Smooth muscle cell (in vitro differentiated cells): ENCODE data around the gene MTURN. TPM values are rescaled to one million over a fixed set of nuclear protein-coding genes. Genes with fewer than 3 reads are reported as not detected.
A peak's percentile ranks its signal among the peaks of the same experiment; 100 is the strongest.

Experiments
- DNase-seq: peaks from one replicate; lab custom pipeline; 2025; ENCODE audit not compliant: unreplicated experiment; lab: John Stamatoyannopoulos, UW
- H2AFZ ChIP-seq: fragments of 200-600 bp; sonication (generic); 2 replicates; pipeline ENCODE4 v1.6.0; 2016; ENCODE audit warnings: antibody characterized with exemption, low read depth, mild to moderate bottlenecking
- H3F3A ChIP-seq: fragments of 200-600 bp; sonication (generic); 2 replicates; pipeline ENCODE4 v1.6.0; 2017; ENCODE audit warnings: antibody characterized with exemption, low read depth
- H3K27ac ChIP-seq: fragments of 200-600 bp; sonication (generic); 2 replicates; pipeline ENCODE4 v1.5.1; 2016; ENCODE audit warnings: low read depth, mild to moderate bottlenecking
- H3K27me3 ChIP-seq: fragments of 200-600 bp; sonication (generic); 2 replicates; pipeline ENCODE4 v1.6.1; 2016; ENCODE audit warnings: low read depth, mild to moderate bottlenecking
- H3K36me3 ChIP-seq: fragments of 200-600 bp; sonication (generic); 2 replicates; pipeline ENCODE4 v1.5.1; 2016; ENCODE audit warnings: low read depth
- H3K4me1 ChIP-seq: fragments of 200-600 bp; sonication (generic); 2 replicates; pipeline ENCODE4 v1.5.1; 2016; ENCODE audit warnings: low read depth
- H3K4me2 ChIP-seq: fragments of 200-600 bp; sonication (generic); 2 replicates; pipeline ENCODE4 v1.6.0; 2016; ENCODE audit warnings: mild to moderate bottlenecking
- H3K4me3 ChIP-seq: fragments of 200-600 bp; sonication (generic); 2 replicates; pipeline ENCODE4 v1.5.1; 2016; ENCODE audit warnings: mild to moderate bottlenecking
- H3K79me2 ChIP-seq: fragments of 200-600 bp; sonication (generic); 2 replicates; pipeline ENCODE4 v1.6.0; 2016; ENCODE audit warnings: low read depth, mild to moderate bottlenecking
- H3K9ac ChIP-seq: fragments of 200-600 bp; sonication (generic); 2 replicates; pipeline ENCODE4 v1.6.0; 2016; ENCODE audit warnings: low read depth
- H3K9me3 ChIP-seq: fragments of 200-600 bp; sonication (generic); replicated peaks from 2 replicates; pipeline ENCODE4 v1.5.1; 2016; ENCODE audit warnings: low read depth
- H4K20me1 ChIP-seq: fragments of 200-600 bp; sonication (generic); 2 replicates; pipeline ENCODE4 v1.6.0; 2016; ENCODE audit warnings: low read depth
- WGBS: methylation state at CpG from one replicate; pipeline ENCODE4 v1.1.7; 2016; ENCODE audit warnings: low lambda C conversion rate; 5-methylcytosine and 5-hydroxymethylcytosine counted together
- polyA plus RNA-seq: library from polyadenylated mRNA; unstranded; fragments of >200 nt; fragmentation: Nextera tagmentation; extraction: Ambion mirVana; gene quantifications from 2 replicates; pipeline ENCODE4 v1.2.1, GENCODE V29; 2016
- total RNA-seq: library from RNA; depleted of rRNA; stranded (reverse); fragments of >200 nt; gene quantifications from 2 replicates; pipeline ENCODE4 v1.2.3, GENCODE V29; 2014
- TF ChIP-seq, protein P1 (sequence below): fragments of 200-600 bp; sonication (generic); IDR thresholded peaks from 2 replicates; pipeline ENCODE4 v1.5.1; 2017; ENCODE audit warnings: borderline replicate concordance, mild to moderate bottlenecking, antibody characterized with exemption; ENCODE audit not compliant: insufficient read depth, poor library complexity, severe bottlenecking

The MTURN gene
- total and polyA plus RNA-seq, 2 experiments from 2014 or later, result 3.1 to 3.9 TPM

DNA sequence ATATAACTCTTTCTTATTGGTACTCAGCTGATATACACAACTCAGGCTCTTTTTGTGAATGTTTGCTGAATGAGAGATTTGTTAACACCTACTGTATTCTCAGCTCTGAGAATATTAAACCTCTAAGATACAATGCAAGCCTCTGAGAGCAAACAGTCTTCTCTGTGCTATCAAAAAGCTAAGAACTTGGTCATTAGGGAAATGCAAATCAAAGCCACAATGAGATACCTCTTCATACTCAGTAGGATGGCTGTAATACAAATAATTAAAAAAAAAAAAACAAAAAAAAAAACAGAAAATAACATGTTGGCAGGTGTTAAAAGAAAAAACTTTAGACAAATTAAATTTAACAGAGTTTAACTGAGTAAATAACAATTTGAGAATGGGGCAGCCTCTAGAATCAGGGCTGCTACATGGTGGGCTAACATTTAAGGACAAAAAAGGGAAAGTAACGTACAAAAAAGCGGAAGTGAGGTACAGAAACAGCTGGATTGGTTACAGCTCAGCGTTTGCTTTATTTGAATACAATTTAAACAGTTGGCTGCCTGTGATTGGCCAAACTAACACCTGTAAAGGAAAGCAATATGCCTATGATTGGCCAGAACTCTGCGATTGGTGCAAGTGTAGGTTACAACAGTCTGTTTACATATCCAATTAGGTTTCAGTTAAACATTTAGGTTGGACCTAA lies 14.8 kb upstream of the MTURN start:
- DNase-seq, result no peak
- Histone ChIP-seq H3F3A (peaks cover 6% of the 10 kb centered on the region), H3K27ac (no peak overlapping the region), H3K36me3 (no peaks in the 10 kb centered on the region), H3K4me1 (no peaks in the 10 kb centered on the region), H3K4me3 (no peak overlapping the region), H3K27me3 (no peaks in the 10 kb centered on the region), H3K9me3 (no peaks in the 10 kb centered on the region), H2AFZ (no peak overlapping the region), H3K79me2 (no peaks in the 10 kb centered on the region), H3K9ac (no peak overlapping the region), H3K4me2 (no peak overlapping the region), H4K20me1 (no peaks in the 10 kb centered on the region)
- 95% methylated on average over 4 of the region's 4 CpGs for WGBS
- TF ChIP-seq, protein P1, sequence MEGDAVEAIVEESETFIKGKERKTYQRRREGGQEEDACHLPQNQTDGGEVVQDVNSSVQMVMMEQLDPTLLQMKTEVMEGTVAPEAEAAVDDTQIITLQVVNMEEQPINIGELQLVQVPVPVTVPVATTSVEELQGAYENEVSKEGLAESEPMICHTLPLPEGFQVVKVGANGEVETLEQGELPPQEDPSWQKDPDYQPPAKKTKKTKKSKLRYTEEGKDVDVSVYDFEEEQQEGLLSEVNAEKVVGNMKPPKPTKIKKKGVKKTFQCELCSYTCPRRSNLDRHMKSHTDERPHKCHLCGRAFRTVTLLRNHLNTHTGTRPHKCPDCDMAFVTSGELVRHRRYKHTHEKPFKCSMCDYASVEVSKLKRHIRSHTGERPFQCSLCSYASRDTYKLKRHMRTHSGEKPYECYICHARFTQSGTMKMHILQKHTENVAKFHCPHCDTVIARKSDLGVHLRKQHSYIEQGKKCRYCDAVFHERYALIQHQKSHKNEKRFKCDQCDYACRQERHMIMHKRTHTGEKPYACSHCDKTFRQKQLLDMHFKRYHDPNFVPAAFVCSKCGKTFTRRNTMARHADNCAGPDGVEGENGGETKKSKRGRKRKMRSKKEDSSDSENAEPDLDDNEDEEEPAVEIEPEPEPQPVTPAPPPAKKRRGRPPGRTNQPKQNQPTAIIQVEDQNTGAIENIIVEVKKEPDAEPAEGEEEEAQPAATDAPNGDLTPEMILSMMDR, result no peak

DNA sequence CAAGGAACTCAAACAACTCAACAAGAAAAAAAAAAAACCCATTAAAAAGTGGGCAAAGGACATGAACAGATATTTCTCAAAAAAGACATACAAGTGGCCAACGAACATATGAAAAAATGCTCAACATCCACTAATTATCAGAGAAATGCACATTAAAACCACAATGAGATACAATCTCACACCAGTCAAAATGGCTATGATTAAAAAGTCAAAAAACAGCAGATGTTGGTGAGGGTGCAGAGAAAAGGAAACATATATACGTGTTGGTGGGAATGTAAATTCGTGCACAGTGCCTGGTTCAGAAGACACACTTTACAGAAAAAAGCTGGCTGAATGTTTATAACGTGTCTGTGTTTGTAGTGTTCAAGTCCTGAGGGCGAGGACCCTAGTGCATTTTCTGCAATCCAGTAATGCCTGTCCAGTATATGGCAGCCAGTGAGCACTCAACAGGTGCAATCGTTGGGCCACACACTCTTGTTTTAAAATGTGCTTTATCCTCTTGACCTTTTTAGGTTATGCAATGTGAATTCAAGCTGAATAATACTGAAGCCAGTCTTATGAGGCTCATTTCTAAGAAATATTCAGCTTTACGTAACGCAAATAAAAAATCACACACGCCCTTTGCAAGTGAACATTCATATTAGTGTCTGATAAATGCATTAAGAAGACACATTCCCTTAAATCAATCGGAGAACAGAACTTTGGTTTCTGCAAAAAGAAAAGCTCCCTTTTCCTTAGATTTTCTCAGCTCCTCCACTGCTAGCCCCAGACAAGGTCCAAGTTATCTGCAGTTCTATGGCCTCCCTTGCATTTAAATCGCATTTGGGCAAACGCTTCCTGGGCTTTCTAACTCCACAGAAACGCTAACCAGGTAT lies 813 bp upstream of the MTURN start:
- Histone ChIP-seq H3K79me2 (no peaks in the 10 kb centered on the region), H3K27ac (no peak overlapping the region), H3K9me3 (no peaks in the 10 kb centered on the region), H4K20me1 (no peaks in the 10 kb centered on the region), H3K36me3 (no peaks in the 10 kb centered on the region), H2AFZ (peak overlapping the region; percentile 38), H3F3A (no peaks in the 10 kb centered on the region), H3K4me2 (peak overlapping the region; percentile 85), H3K27me3 (peaks cover 6% of the 10 kb centered on the region), H3K9ac (no peak overlapping the region), H3K4me3 (peak overlapping the region; percentile 82), H3K4me1 (no peaks in the 10 kb centered on the region)
- DNase-seq, result no peak
- TF ChIP-seq, protein P1, result no peak
- 47% methylated on average over 13 of the region's 13 CpGs for WGBS

DNA sequence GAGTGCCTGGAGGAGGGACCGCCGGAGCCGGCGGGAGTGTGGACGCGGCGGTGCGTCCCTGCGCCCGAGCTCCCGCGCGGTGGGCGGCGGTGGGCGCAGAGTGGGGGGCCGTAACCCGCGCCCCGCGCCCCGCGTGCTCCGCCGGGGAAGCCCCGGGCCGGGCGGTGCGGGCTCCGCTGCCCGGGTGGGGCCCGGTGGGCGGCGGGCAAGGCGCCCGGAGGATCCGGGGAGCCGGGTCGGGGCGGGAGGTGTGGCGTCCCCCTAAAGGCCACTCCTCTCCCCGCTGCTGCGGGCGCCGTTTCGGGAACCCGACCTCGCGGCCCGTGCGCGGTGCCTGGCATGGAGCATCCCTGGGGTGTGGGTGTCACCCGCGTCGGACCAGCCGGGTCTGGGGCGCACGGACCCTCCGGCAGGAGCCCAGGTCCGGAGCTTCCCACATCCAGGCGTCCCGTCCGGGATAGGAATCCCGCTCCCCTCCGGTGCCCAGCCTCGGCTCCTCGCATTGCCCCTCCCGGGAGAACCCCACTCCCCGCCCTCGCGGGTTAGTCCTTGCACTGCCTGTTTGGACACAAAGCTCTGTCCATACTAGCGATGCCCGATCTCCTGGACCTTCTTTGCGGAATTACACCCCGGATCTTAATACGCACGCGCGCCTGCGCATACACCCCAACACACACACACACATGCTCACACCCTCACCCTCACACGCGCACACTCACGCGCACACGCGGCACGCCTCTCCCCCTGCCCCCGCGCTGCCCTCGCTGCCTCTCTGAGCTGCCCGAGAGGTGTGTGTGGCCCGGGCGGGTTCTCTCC lies 723 bp downstream of the MTURN start:
- H3K4me2 ChIP-seq, result peak overlapping the region; percentile 85
- WGBS, result under 1% methylated on average over 54 of the region's 93 CpGs
- peak; percentile 30 for DNase-seq

More for the DNA sequence above, 723 bp downstream of the MTURN start:
- Histone ChIP-seq H3K9me3 (no peaks in the 10 kb centered on the region), H3K27ac (no peak overlapping the region), H3K9ac (no peak overlapping the region), H2AFZ (peak overlapping the region; percentile 81), H3K79me2 (no peaks in the 10 kb centered on the region), H4K20me1 (no peaks in the 10 kb centered on the region), H3K4me3 (peak overlapping the region; percentile 82), H3F3A (no peaks in the 10 kb centered on the region), H3K36me3 (no peaks in the 10 kb centered on the region), H3K4me1 (no peaks in the 10 kb centered on the region), H3K27me3 (peaks cover 6% of the 10 kb centered on the region)
- TF ChIP-seq, protein P1, result no peak
